Muscle of back (tissue), 13 donors: ENCODE results near the gene LURAP1L. TPM values are rescaled to one million over a fixed set of nuclear protein-coding genes. Genes with fewer than 3 reads are reported as not detected.

Experiments used
- DNase-seq, 3 donors: peaks; one replicate each; pipeline versions ENCODE4 v3.0.0 to v3.0.0-alpha.2; 2013
- long read RNA-seq, 9 donors: transcript quantifications; one replicate each; lab custom pipeline, GENCODE V29; 2026
- polyA plus RNA-seq, 10 donors: library from polyadenylated mRNA; unstranded; fragments of 120-200 nt; gene quantifications; one replicate each; pipeline ENCODE4 v1.2.1, GENCODE V29; 2013; ENCODE audit not compliant: insufficient read length in 10 of 10

Gene LURAP1L
- polyA plus RNA-seq, result 10 to 100 TPM in 8 of 10 donors, 1 to 10 TPM in 2; 9.1 to 23.0 (median 11.8) TPM
- long read RNA-seq, donor 1, transcript LURAP1L-201 (2 exons, 1,753 nt), result major isoform, 8 of 8 reads
- long read RNA-seq, donor 1, partial matches to known transcripts, result 0 of 8 reads
- long read RNA-seq, donor 1, other reads (novel, unspliced or antisense), result 0 of 8 reads
- long read RNA-seq, donor 2, transcript LURAP1L-201 (2 exons, 1,753 nt), result major isoform, 5 of 5 reads
- long read RNA-seq, donor 2, partial matches to known transcripts, result 0 of 5 reads
- long read RNA-seq, donor 2, other reads (novel, unspliced or antisense), result 0 of 5 reads
- long read RNA-seq, donor 3, result 0 reads
- long read RNA-seq, donor 4, transcript LURAP1L-201 (2 exons, 1,753 nt), result major isoform, 17 of 18 reads
- long read RNA-seq, donor 4, partial matches to known transcripts, result 0 of 18 reads
- long read RNA-seq, donor 4, other reads (novel, unspliced or antisense), result 0 of 18 reads
- long read RNA-seq, donor 5, transcript LURAP1L-201 (2 exons, 1,753 nt), result major isoform, 7 of 7 reads
- long read RNA-seq, donor 5, partial matches to known transcripts, result 0 of 7 reads
- long read RNA-seq, donor 5, other reads (novel, unspliced or antisense), result 0 of 7 reads
- long read RNA-seq, donor 6, transcript LURAP1L-201 (2 exons, 1,753 nt), result major isoform, 14 of 14 reads
- long read RNA-seq, donor 6, partial matches to known transcripts, result 0 of 14 reads
- long read RNA-seq, donor 6, other reads (novel, unspliced or antisense), result 0 of 14 reads
- long read RNA-seq, donor 7, transcript LURAP1L-201 (2 exons, 1,753 nt), result major isoform, 8 of 9 reads
- long read RNA-seq, donor 7, partial matches to known transcripts, result 0 of 9 reads
- long read RNA-seq, donor 7, other reads (novel, unspliced or antisense), result 0 of 9 reads
- long read RNA-seq, donor 8, transcript LURAP1L-201 (2 exons, 1,753 nt), result major isoform, 8 of 8 reads
- long read RNA-seq, donor 8, partial matches to known transcripts, result 0 of 8 reads
- long read RNA-seq, donor 8, other reads (novel, unspliced or antisense), result 0 of 8 reads
- long read RNA-seq, donor 9, partial matches to known transcripts, result 0 of 2 reads
- long read RNA-seq, donor 9, other reads (novel, unspliced or antisense), result 0 of 2 reads

GRCh38 chr9:12774861-12775678, at the start of gene LURAP1L:
Gene LURAP1L (plus strand): TSS chr9:12775020. CDS start chr9:12775716, 696 bp downstream.
- DNase-seq, result peak; percentile 81 to 93 (median 86)

- DNase-seq, result no peak
Observed at GRCh38 chr9:12726795-12727194, 48.0 kb upstream of the LURAP1L start.

GRCh38 chr9:12730198-12730597, 44.6 kb upstream of the LURAP1L start:
- no peak for DNase-seq

GRCh38 chr9:12730927-12731326, 43.9 kb upstream of the LURAP1L start:
- no peak for DNase-seq

- DNase-seq, result no peak
Observed at GRCh38 chr9:12732971-12733370, 41.8 kb upstream of the LURAP1L start.

GRCh38 chr9:12735665-12736064, 39.2 kb upstream of the LURAP1L start:
- no peak for DNase-seq

- peak in 1 of 3 donors; percentile 33 for DNase-seq
Observed at GRCh38 chr9:12737871-12738270, 36.9 kb upstream of the LURAP1L start.

- DNase-seq, result no peak
Observed at GRCh38 chr9:12739014-12739652, 35.7 kb upstream of the LURAP1L start.

- DNase-seq, result no peak
Observed at GRCh38 chr9:12740845-12741244, 34.0 kb upstream of the LURAP1L start.

GRCh38 chr9:12748016-12748415, 26.8 kb upstream of the LURAP1L start:
- no peak for DNase-seq

- no peak for DNase-seq
Observed at GRCh38 chr9:12748954-12749353, 25.9 kb upstream of the LURAP1L start.

- no peak for DNase-seq
Observed at GRCh38 chr9:12753931-12754330, 20.9 kb upstream of the LURAP1L start.

GRCh38 chr9:12759761-12760160, 15.1 kb upstream of the LURAP1L start:
- no peak for DNase-seq

GRCh38 chr9:12760758-12761157, 14.1 kb upstream of the LURAP1L start:
- no peak for DNase-seq

- no peak for DNase-seq
Observed at GRCh38 chr9:12764150-12764549, 10.7 kb upstream of the LURAP1L start.

GRCh38 chr9:12765088-12765798, 9.6 kb upstream of the LURAP1L start:
- no peak for DNase-seq

- DNase-seq, result no peak
Observed at GRCh38 chr9:12766357-12766756, 8.5 kb upstream of the LURAP1L start.

GRCh38 chr9:12770261-12770660, 4.6 kb upstream of the LURAP1L start:
- no peak for DNase-seq

- no peak for DNase-seq
Observed at GRCh38 chr9:12771891-12772290, 2.9 kb upstream of the LURAP1L start.

- DNase-seq, result no peak
Observed at GRCh38 chr9:12773562-12773961, 1.3 kb upstream of the LURAP1L start.
